H1 (cell line): ENCODE measurements around the gene TIMP3. TPM values are rescaled to one million over a fixed set of nuclear protein-coding genes. Genes with fewer than 3 reads are reported as not detected.

Experiments
- CTCF ChIA-PET: fragments of 300-600 bp; sonication (Branson Sonifier 250); formaldehyde crosslinking; loops from one replicate; lab custom pipeline; 2021; ENCODE audit not compliant: partially characterized antibody; lab: Charles Lee
- POLR2A ChIA-PET: fragments of 300-600 bp; sonication (Branson Sonifier 250); formaldehyde crosslinking; loops from one replicate; lab custom pipeline; 2021; ENCODE audit warnings: inconsistent platforms; ENCODE audit not compliant: partially characterized antibody; lab: Charles Lee
- DNase-seq, 2 experiments: peaks; one replicate each; pipeline versions ENCODE4 v3.0.0 to v3.0.0-alpha.2; 2010 to 2022; ENCODE audit warnings: low spot score in 2 of 2, low read depth in 1 of 2, mixed read lengths in 1 of 2
- FAIRE-seq: peaks from 2 replicates; lab custom pipeline; 2011; peaks lifted over from hg19 to GRCh38; lab: Jason Lieb, UNC
- H2AFZ ChIP-seq: 2 replicates; pipeline ENCODE4 v1.8.1; 2012; ENCODE audit warnings: low read length, inconsistent platforms
- H2AK5ac ChIP-seq: 2 replicates; pipeline ENCODE4 v1.6.1; 2013; ENCODE audit warnings: low read depth, low read length
- H2BK120ac ChIP-seq: replicated peaks from 2 replicates; pipeline ENCODE3; 2013; ENCODE audit warnings: low read depth, low read length, inconsistent platforms
- H2BK12ac ChIP-seq: 2 replicates; pipeline ENCODE4 v1.6.1; 2013; ENCODE audit warnings: low read depth, low read length
- H2BK15ac ChIP-seq: 2 replicates; pipeline ENCODE4 v1.6.1; 2013; ENCODE audit warnings: low read length
- H2BK20ac ChIP-seq: 2 replicates; pipeline ENCODE4 v1.6.1; 2013; ENCODE audit warnings: low read length
- H2BK5ac ChIP-seq: 2 replicates; pipeline ENCODE4 v1.6.1; 2013; ENCODE audit warnings: low read depth, low read length
- H3K14ac ChIP-seq: 2 replicates; pipeline ENCODE4 v1.6.1; 2013; ENCODE audit warnings: inconsistent platforms; ENCODE audit not compliant: insufficient read length
- H3K18ac ChIP-seq: 2 replicates; pipeline ENCODE4 v1.6.1; 2013; ENCODE audit warnings: low read length; ENCODE audit errors: extremely low read depth
- H3K23ac ChIP-seq: 2 replicates; pipeline ENCODE4 v1.6.1; 2013; ENCODE audit warnings: inconsistent platforms; ENCODE audit not compliant: insufficient read length
- H3K23me2 ChIP-seq: 2 replicates; pipeline ENCODE4 v1.6.1; 2013; ENCODE audit warnings: low read depth, low read length
- H3K27ac ChIP-seq: 2 replicates; pipeline ENCODE4 v1.6.1; 2011; ENCODE audit warnings: low read depth, low read length, inconsistent platforms
- H3K27me3 ChIP-seq, 4 experiments: replicated peaks in 1 of 4; 1 replicate in 1 of 4; 2 replicates in 3 of 4; pipeline versions ENCODE4 v1.6.1 to v1.8.1; 2011 to 2013; ENCODE audit warnings: low read length in 3 of 4, mild to moderate bottlenecking in 3 of 4, inconsistent platforms in 2 of 4, mixed read lengths in 2 of 4, moderate library complexity in 1 of 4; ENCODE audit not compliant: control insufficient read depth in 3 of 4, insufficient read depth in 3 of 4; ENCODE audit errors: extremely low read depth in 1 of 4
- H3K36me3 ChIP-seq, 4 experiments: 2 replicates each; pipeline versions ENCODE4 v1.6.1 to v1.8.1; 2011 to 2013; ENCODE audit warnings: mild to moderate bottlenecking in 4 of 4, low read length in 3 of 4, moderate library complexity in 2 of 4, control low read depth in 1 of 4, inconsistent platforms in 1 of 4; ENCODE audit not compliant: insufficient read depth in 4 of 4, control insufficient read depth in 2 of 4
- H3K4ac ChIP-seq: replicated peaks from 2 replicates; pipeline ENCODE3; 2013; ENCODE audit warnings: low read length, low read depth, mixed read lengths, inconsistent platforms; ENCODE audit not compliant: insufficient read length
- H3K4me1 ChIP-seq, 4 experiments: replicated peaks in 1 of 4; 1 replicate in 1 of 4; 2 replicates in 3 of 4; pipeline versions ENCODE4 v1.6.1 to v1.8.1; 2011 to 2013; ENCODE audit warnings: low read length in 3 of 4, inconsistent platforms in 2 of 4, mixed read lengths in 1 of 4; ENCODE audit not compliant: insufficient read depth in 4 of 4, control insufficient read depth in 3 of 4
- H3K4me2 ChIP-seq, 2 experiments: 2 replicates each; pipeline versions ENCODE4 v1.6.1 to v1.8.1; 2011 to 2013; ENCODE audit warnings: low read depth in 2 of 2, low read length in 2 of 2, control low read depth in 1 of 2, inconsistent platforms in 1 of 2, mild to moderate bottlenecking in 1 of 2; ENCODE audit not compliant: insufficient read depth in 1 of 2
- H3K4me3 ChIP-seq, 4 experiments: fragments of 200-600, 300-600 bp in 1 of 4; sonication (generic), shearing (Covaris generic), sonication (Bioruptor Twin) in 1 of 4; 2 replicates each; pipeline versions ENCODE4 v1.5.1 to v1.8.1; 2011 to 2016; ENCODE audit warnings: low read length in 4 of 4, low read depth in 3 of 4, control low read depth in 2 of 4, inconsistent platforms in 2 of 4, mild to moderate bottlenecking in 2 of 4, mixed read lengths in 1 of 4, moderate library complexity in 1 of 4; ENCODE audit not compliant: insufficient read depth in 2 of 4; ENCODE audit errors: extremely low read depth in 1 of 4
- H3K56ac ChIP-seq: replicated peaks from 2 replicates; pipeline ENCODE3; 2013; ENCODE audit warnings: low read depth, mild to moderate bottlenecking, mixed read lengths, low read length, inconsistent platforms; ENCODE audit not compliant: insufficient read length
- H3K79me1 ChIP-seq: 2 replicates; pipeline ENCODE4 v1.6.1; 2013; ENCODE audit warnings: low read depth, low read length, control low read depth
- H3K79me2 ChIP-seq, 2 experiments: 2 replicates each; pipeline versions ENCODE4 v1.6.1 to v1.8.1; 2012 to 2013; ENCODE audit warnings: low read length in 2 of 2, mild to moderate bottlenecking in 2 of 2, inconsistent platforms in 1 of 2; ENCODE audit not compliant: insufficient read depth in 2 of 2, control insufficient read depth in 1 of 2
- H3K9ac ChIP-seq, 4 experiments: replicated peaks in 1 of 4; 1 replicate in 1 of 4; 2 replicates in 3 of 4; pipeline versions ENCODE4 v1.6.1 to v1.8.1; 2011 to 2013; ENCODE audit warnings: low read depth in 3 of 4, low read length in 3 of 4, control low read depth in 2 of 4, mild to moderate bottlenecking in 2 of 4, moderate library complexity in 2 of 4, inconsistent platforms in 1 of 4; ENCODE audit errors: extremely low read depth in 1 of 4
- H3K9me3 ChIP-seq, 2 experiments: 2 replicates each; pipeline versions ENCODE4 v1.6.1 to v1.8.1; 2012 to 2013; ENCODE audit warnings: mild to moderate bottlenecking in 2 of 2, moderate library complexity in 2 of 2, control low read depth in 1 of 2, inconsistent platforms in 1 of 2, low read depth in 1 of 2, low read length in 1 of 2, mixed read lengths in 1 of 2; ENCODE audit not compliant: insufficient read depth in 2 of 2
- H4K20me1 ChIP-seq, 2 experiments: replicated peaks in 1 of 2; 2 replicates each; pipeline versions ENCODE3 to v1.8.1; 2011 to 2013; ENCODE audit warnings: inconsistent platforms in 2 of 2, low read length in 2 of 2, mild to moderate bottlenecking in 1 of 2; ENCODE audit not compliant: insufficient read depth in 2 of 2, control insufficient read depth in 1 of 2
- H4K5ac ChIP-seq: 2 replicates; pipeline ENCODE4 v1.6.1; 2013; ENCODE audit warnings: low read length, low read depth, mixed read lengths, inconsistent platforms; ENCODE audit not compliant: insufficient read length
- H4K8ac ChIP-seq: 2 replicates; pipeline ENCODE4 v1.8.0; 2013; ENCODE audit warnings: mild to moderate bottlenecking, moderate library complexity, low read length, inconsistent platforms; ENCODE audit not compliant: insufficient read depth; ENCODE audit errors: extremely low read depth
- H4K91ac ChIP-seq: replicated peaks from 2 replicates; pipeline ENCODE3; 2013; ENCODE audit warnings: low read length, mixed read lengths, inconsistent platforms; ENCODE audit not compliant: insufficient read length
- CBX8 ChIP-seq: fragments of 300-800, 300-1000 bp; sonication (generic); IDR thresholded peaks from 2 replicates; pipeline ENCODE4 v1.7.1; 2016; ENCODE audit warnings: low read depth, low read length, borderline replicate concordance
- CHD2 ChIP-seq: IDR thresholded peaks from 2 replicates; pipeline ENCODE4 v1.6.1; 2012; ENCODE audit warnings: low read length, improper control_type of control experiment
- RXRA ChIP-seq: IDR thresholded peaks from 2 replicates; pipeline ENCODE4 v1.6.1; 2011; ENCODE audit warnings: low read depth, mild to moderate bottlenecking, low read length, moderate library complexity; ENCODE audit not compliant: insufficient read depth
- WGBS, 2 experiments: shearing (Covaris generic) in 1 of 2; methylation state at CpG; one replicate each; pipeline versions ENCODE4 v1.1.6 to v1.1.7; 2013 to 2015; ENCODE audit warnings: low lambda C conversion rate in 2 of 2, mixed read lengths in 2 of 2, inconsistent platforms in 1 of 2, low coverage in 1 of 2, missing lambda C conversion rate in 1 of 2; ENCODE audit not compliant: insufficient replicate concordance in 2 of 2, insufficient coverage in 1 of 2, insufficient read length in 1 of 2; ENCODE audit errors: extremely low coverage in 1 of 2, missing lambda C conversion rate in 1 of 2; 5-methylcytosine and 5-hydroxymethylcytosine counted together
- polyA plus RNA-seq, 7 experiments: library from polyadenylated mRNA; depleted of rRNA in 3 of 7; stranded (reverse) in 5 of 7; unstranded in 2 of 7; fragments of >200 nt in 5 of 7; fragments of 200-250 nt in 2 of 7; gene quantifications; 1 replicate in 5 of 7; 2 replicates in 1 of 7; 4 replicates in 1 of 7; pipeline versions ENCODE4 v1.2.1 to v1.2.3, GENCODE V29; 2011 to 2013; ENCODE audit warnings: missing spikeins in 2 of 7, mixed read lengths in 2 of 7
- total RNA-seq: library from RNA; stranded (reverse); fragmentation: NEBNext Ultra II Directional; extraction: Animal tissue kit (Norgen Biotek cat#: 25700); gene quantifications from 2 replicates; pipeline ENCODE4 v1.2.1, GENCODE V29; 2021
- TF ChIP-seq, protein P1 (sequence below): IDR thresholded peaks from 2 replicates; pipeline ENCODE4 v1.6.1; 2012; ENCODE audit warnings: inconsistent platforms
- TF ChIP-seq, protein P2 (sequence below): IDR thresholded peaks from 2 replicates; pipeline ENCODE4 v1.6.1; 2012; ENCODE audit warnings: low read length, inconsistent platforms

Gene TIMP3
- total and polyA plus RNA-seq, 2 of the 8 experiments (the other 6 are each of a cell fraction or from before 2014, with no cell fraction given), result 1.3 to 4.7 TPM

DNA sequence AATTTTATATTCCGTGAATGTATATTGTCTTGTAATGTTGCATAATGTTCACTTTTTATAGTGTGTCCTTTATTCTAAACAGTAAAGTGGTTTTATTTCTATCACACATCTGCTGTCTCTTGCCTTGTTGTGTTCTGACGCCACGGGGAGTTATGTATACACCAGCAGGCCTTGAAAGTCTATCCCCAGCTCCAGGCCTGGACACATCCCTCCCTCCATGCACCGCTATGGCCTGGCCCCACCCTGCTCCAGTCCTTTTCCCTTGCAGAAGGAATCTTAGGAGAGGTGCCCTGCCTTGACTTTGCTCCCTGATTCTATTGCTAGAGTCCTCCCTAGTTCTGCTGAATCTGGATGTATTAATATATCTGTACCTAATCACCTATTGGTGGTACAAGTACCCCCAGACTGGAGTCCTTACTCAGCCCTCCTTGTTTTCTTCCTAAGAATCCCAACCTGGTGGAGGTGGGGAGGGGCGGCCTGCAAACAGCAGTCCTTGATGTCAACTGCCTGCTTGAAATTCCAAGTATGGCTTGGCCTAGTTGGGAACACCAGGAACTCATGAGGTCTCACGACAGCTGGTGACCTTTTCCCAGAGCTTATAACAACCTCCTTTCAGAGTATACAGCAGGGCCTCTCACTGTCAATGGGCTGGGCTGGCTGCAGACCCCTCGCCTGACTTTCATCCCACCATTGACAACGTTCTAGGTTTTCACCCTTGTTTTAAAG, 61.6 kb downstream of the TIMP3 start:
- Histone ChIP-seq H3K79me2 (no peaks in the 10 kb centered on the region), H3K4me3 (no peak overlapping the region), H3K4me2 (no peak overlapping the region), H3K36me3 (peaks cover 2 to 48% (median 15%) of the 10 kb centered on the region in 4 experiments; a peak in 5 of 8 replicates), H2BK120ac (no peak overlapping the region), H4K20me1 (peaks cover 0 to 2% of the 10 kb centered on the region in 2 experiments), H2BK15ac (no peak overlapping the region), H4K8ac (no peak overlapping the region), H4K91ac (no peak overlapping the region), H3K23ac (no peak overlapping the region), H3K18ac (no peak overlapping the region), H3K9me3 (no peaks in the 10 kb centered on the region), H3K23me2 (0 out of 2 replicates have a peak, but pooled peaks cover 2% of the 10 kb centered on the region), H3K14ac (no peak overlapping the region), H2AK5ac (no peak overlapping the region), H2BK5ac (no peak overlapping the region), H2BK12ac (no peak overlapping the region), H2AFZ (no peak overlapping the region), H3K9ac (no peak overlapping the region), H3K56ac (no peak overlapping the region), H3K79me1 (no peaks in the 10 kb centered on the region), H4K5ac (no peak overlapping the region), H3K27me3 (no peaks in the 10 kb centered on the region), H2BK20ac (no peak overlapping the region), H3K4me1 (no peaks in the 10 kb centered on the region), H3K4ac (no peak overlapping the region), H3K27ac (no peak overlapping the region)
- TF ChIP-seq, protein P1, sequence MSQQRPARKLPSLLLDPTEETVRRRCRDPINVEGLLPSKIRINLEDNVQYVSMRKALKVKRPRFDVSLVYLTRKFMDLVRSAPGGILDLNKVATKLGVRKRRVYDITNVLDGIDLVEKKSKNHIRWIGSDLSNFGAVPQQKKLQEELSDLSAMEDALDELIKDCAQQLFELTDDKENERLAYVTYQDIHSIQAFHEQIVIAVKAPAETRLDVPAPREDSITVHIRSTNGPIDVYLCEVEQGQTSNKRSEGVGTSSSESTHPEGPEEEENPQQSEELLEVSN, result no peak
- TF ChIP-seq, protein P2, sequence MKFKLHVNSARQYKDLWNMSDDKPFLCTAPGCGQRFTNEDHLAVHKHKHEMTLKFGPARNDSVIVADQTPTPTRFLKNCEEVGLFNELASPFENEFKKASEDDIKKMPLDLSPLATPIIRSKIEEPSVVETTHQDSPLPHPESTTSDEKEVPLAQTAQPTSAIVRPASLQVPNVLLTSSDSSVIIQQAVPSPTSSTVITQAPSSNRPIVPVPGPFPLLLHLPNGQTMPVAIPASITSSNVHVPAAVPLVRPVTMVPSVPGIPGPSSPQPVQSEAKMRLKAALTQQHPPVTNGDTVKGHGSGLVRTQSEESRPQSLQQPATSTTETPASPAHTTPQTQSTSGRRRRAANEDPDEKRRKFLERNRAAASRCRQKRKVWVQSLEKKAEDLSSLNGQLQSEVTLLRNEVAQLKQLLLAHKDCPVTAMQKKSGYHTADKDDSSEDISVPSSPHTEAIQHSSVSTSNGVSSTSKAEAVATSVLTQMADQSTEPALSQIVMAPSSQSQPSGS, result no peak
- TF ChIP-seq CHD2 (no peak), RXRA (no peak), CBX8 (no peak)
- DNase-seq (no peak), FAIRE-seq (no peak)
- ChIA-PET CTCF (no interaction called here), POLR2A (interaction anchor here (1.1 kb wide), 1 partner anchor 14 kb away, joined by 3 read pairs; no protein-coding TSS in a partner anchor)
- WGBS, 2 experiments, result 93% methylated on average over 8 of the region's 8 CpGs; no CpG with 5 or more reads in 1 of the 2 experiments
